GM19035 (cell line): ENCODE measurements around the gene NFIA.

Source experiments
- ATAC-seq: cut with Tn5 transposase; IDR thresholded peaks from one replicate; pipeline ENCODE4 v1.9.1; 2021; ENCODE audit not compliant: unreplicated experiment

NFIA gene

GRCh38 chr1:61322769-61323168, 240.4 kb downstream of the NFIA start:
- no peak for ATAC-seq

- no peak for ATAC-seq
Measured at GRCh38 chr1:61323681-61324328, 241.4 kb downstream of the NFIA start.

- ATAC-seq: no peak
Measured at GRCh38 chr1:61326713-61327112, 244.4 kb downstream of the NFIA start.

GRCh38 chr1:61327436-61327835, 245.1 kb downstream of the NFIA start:
- ATAC-seq: no peak

- ATAC-seq: no peak
Measured at GRCh38 chr1:61329556-61329955, 247.2 kb downstream of the NFIA start.

- no peak for ATAC-seq
Measured at GRCh38 chr1:61330018-61330417, 247.7 kb downstream of the NFIA start.

DNA sequence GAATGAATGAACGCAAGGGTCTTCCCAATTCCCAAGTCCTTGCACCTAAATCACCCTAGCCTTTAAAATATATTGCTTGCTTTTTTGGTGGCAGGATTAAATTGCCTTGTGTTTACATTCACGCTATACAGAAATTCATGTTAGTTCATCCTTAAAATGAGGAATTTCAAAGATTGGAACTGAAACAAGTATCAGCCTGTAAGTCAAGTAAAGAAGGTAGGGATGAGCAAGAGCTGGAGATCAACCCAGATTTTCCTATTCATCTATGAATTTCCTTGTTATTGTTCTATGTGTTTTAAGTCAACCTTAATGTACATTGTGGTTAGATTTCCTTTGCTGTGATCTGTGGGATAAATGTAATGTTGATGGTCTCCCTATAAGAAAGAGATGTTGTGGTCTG, 248.2 kb downstream of the NFIA start:
- no peak for ATAC-seq

DNA sequence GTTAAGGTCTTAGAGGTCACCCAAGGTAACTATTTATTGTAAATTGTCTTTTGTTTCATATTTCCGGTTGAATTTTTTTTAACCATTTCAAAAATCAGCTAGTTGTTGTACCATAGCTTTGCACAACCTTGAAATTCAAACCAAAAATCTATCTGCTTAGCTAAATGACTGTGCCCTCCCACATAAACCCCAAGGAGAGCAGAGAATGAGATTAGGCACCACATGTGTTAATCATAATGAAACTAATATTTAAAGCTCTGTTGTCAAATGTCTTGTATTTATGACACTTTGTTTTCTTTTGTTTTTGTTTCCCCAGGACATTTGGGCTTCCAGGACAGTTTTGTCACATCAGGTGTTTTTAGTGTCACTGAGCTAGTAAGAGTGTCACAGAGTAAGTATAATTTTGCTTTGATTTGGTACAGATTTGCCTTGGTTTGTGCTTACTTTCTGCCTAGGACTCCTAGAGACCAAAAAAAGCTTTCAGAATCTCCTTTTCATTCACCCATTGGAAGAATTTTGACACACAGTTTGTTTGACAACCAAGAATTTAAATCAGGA, 249.9 kb downstream of the NFIA start:
- peak; percentile 100 for ATAC-seq

GRCh38 chr1:61332796-61333195, 250.4 kb downstream of the NFIA start:
- ATAC-seq: no peak

- no peak for ATAC-seq
Measured at GRCh38 chr1:61334718-61335589, 252.6 kb downstream of the NFIA start.

DNA sequence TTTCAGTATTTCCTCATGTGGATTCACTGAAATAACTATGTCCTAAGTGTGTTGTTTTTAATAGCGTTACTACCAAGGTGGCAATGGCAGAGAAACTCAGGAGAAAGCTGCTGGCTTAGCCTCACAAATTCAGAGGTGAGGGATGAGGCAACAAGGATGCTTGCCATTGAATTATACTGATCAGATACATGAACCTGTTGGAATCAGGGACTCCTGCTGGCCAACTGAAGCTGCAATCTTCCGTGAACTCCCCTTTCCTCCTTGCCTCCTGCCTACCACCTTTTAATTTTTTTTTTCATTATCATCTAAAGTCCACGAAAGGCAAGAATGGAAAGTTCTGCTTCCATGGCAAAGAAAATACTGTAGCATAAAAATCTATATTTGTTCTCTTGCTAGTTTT, 254.7 kb downstream of the NFIA start:
- no peak for ATAC-seq

DNA sequence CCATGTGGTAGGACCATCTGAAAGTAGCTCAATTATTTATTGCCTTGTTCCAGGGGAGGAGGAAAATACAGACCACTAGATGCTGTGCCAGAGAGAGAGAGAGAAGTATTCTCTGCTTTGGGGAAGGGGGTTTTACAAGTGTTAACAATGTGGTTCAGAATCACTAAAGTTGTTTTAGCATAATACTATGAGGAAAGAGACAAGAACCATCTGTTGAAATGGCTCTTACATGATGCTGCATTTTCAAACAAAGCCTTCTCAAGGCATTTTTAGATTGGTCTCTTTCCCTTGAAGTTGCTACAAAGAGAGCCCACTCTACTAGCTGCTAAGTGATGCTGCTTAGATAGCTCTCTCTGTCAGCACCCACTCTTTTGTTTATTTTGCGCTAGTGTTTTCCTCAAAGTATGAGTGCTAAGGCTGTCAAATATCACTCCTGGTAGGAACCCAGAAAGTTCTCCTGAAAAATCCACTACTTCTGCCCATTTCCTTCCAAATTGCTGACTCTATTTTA, 255.1 kb downstream of the NFIA start:
- ATAC-seq: no peak

DNA sequence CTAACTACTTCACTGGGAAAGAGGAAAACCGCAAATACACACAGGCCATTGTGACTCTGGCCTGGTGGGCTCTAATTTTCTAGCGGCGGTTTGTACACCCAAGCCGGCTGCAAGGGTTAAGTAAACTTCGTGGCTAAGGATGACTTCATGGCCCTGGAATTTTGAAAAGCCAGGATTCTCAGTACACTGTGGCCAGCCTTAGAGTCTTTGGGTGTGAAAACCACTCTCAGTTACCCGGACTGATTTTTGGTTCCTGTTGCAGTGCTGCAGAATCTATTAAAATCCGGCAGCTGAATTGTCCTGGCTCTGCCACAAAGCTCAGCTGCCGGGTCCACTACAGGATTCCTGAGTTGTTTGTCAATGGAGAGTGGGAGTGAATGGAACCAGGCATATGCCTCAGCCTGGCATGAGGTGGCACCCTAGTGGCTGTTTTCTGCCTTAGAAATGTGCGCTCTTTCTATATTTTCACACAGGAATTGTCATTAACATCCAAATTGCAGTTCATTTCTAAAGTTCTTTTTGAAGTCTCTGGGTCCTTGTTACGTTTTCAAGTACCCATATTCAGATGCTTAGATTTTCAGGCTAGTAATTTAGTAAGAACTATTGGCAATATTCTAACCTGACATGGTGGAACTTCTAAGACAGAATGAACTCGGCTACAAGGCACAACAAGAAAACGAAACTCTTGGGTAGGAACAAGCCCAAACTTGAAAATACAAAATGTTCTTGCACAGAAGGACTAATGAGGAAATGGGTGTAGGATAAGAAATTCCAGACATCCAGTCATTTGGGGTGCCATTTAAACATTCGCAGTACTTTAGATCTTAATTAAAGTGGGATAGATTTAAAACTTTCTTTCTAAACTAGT, 255.9 kb downstream of the NFIA start:
- ATAC-seq: no peak

DNA sequence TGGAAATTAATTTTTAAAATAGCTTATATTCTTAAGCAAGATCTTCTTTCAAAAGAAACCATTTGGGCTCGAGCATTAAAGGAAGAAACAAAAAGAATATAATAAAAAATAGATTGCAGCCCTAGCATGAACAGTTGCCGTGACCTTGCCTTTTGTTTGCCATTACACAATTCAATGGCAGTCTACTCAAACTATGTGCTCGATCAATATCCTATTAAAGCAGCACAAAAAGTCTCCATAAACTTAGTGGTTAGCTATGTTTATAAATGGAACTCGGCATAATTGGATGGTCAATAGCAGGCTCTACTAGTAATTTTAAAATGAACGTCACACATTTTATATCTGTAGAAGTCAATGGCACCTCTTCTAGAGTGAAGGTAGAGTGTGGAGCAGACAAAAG, 256.5 kb downstream of the NFIA start:
- no peak for ATAC-seq

DNA sequence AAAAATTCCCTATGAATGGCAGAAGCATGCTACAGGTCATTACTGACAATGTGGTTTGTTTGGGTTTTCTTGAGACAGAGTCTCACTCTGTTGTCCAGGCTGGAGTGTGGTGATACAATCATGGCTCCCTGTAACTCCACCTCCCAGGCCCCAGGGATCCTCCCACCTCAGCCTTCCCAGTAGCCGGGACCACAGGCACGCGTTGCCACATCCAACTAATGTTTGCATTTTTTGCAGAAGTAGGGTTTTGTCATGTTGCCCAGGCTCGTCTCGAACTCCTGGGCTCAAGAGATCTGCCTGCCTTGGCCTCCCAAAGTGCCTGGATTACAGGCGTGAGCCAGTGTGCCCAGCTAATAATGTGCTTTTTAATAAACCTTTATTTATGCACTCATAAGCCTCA, 259.1 kb downstream of the NFIA start:
- no peak for ATAC-seq

- no peak for ATAC-seq
Measured at GRCh38 chr1:61343734-61344420, 261.5 kb downstream of the NFIA start.

GRCh38 chr1:61344696-61345095, 262.3 kb downstream of the NFIA start:
- ATAC-seq: no peak

DNA sequence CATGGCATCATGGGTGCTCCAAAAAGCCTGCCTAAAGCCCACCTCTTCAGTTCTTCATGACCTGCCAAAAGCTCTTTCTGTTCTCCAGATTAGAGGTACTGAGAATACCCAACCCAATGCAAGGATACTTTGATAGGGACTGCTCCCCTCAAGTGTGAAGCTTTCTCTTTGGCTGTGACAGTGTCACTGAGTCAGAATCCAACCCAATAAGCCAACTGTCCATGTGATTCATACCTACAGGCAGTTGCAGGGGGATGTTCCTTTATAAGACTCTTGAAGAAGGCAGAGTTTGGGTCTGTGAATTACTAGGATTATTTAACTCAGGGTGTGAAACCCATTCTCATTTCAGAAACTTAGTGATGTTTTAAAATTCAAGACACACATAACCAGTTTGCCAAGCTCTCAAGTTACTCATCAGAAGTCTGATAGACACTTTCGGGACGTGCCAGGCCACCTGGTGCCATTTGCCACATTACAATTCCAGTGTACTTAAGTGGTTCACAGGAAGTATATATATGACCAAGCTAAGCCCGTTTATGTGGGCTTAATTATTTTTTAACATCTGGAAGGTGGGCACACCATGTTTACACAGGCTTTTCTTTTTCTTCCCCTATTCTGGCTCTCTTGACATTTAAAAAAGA, 265.8 kb downstream of the NFIA start:
- no peak for ATAC-seq

- ATAC-seq: no peak
Measured at GRCh38 chr1:61352845-61353435, 270.6 kb downstream of the NFIA start.
